H1 (cell line): ENCODE results near the gene AKAP12. TPM values are rescaled to one million over a fixed set of nuclear protein-coding genes. Genes with fewer than 3 reads are reported as not detected.

Experiments
- CTCF ChIA-PET: fragments of 300-600 bp; sonication (Branson Sonifier 250); formaldehyde crosslinking; loops from one replicate; lab custom pipeline; 2021; ENCODE audit not compliant: partially characterized antibody; lab: Charles Lee
- POLR2A ChIA-PET: fragments of 300-600 bp; sonication (Branson Sonifier 250); formaldehyde crosslinking; loops from one replicate; lab custom pipeline; 2021; ENCODE audit warnings: inconsistent platforms; ENCODE audit not compliant: partially characterized antibody; lab: Charles Lee
- DNase-seq, 2 experiments: peaks; one replicate each; pipeline versions ENCODE4 v3.0.0 to v3.0.0-alpha.2; 2010 to 2022; ENCODE audit warnings: low spot score in 2 of 2, low read depth in 1 of 2, mixed read lengths in 1 of 2
- FAIRE-seq: peaks from 2 replicates; lab custom pipeline; 2011; peaks lifted over from hg19 to GRCh38; lab: Jason Lieb, UNC
- H2AFZ ChIP-seq: 2 replicates; pipeline ENCODE4 v1.8.1; 2012; ENCODE audit warnings: low read length, inconsistent platforms
- H2AK5ac ChIP-seq: 2 replicates; pipeline ENCODE4 v1.6.1; 2013; ENCODE audit warnings: low read depth, low read length
- H2BK120ac ChIP-seq: replicated peaks from 2 replicates; pipeline ENCODE3; 2013; ENCODE audit warnings: low read depth, low read length, inconsistent platforms
- H2BK12ac ChIP-seq: 2 replicates; pipeline ENCODE4 v1.6.1; 2013; ENCODE audit warnings: low read depth, low read length
- H2BK15ac ChIP-seq: 2 replicates; pipeline ENCODE4 v1.6.1; 2013; ENCODE audit warnings: low read length
- H2BK20ac ChIP-seq: 2 replicates; pipeline ENCODE4 v1.6.1; 2013; ENCODE audit warnings: low read length
- H2BK5ac ChIP-seq: 2 replicates; pipeline ENCODE4 v1.6.1; 2013; ENCODE audit warnings: low read depth, low read length
- H3K14ac ChIP-seq: 2 replicates; pipeline ENCODE4 v1.6.1; 2013; ENCODE audit warnings: inconsistent platforms; ENCODE audit not compliant: insufficient read length
- H3K18ac ChIP-seq: 2 replicates; pipeline ENCODE4 v1.6.1; 2013; ENCODE audit warnings: low read length; ENCODE audit errors: extremely low read depth
- H3K23ac ChIP-seq: 2 replicates; pipeline ENCODE4 v1.6.1; 2013; ENCODE audit warnings: inconsistent platforms; ENCODE audit not compliant: insufficient read length
- H3K23me2 ChIP-seq: 2 replicates; pipeline ENCODE4 v1.6.1; 2013; ENCODE audit warnings: low read depth, low read length
- H3K27ac ChIP-seq: 2 replicates; pipeline ENCODE4 v1.6.1; 2011; ENCODE audit warnings: low read depth, low read length, inconsistent platforms
- H3K27me3 ChIP-seq, 4 experiments: replicated peaks in 1 of 4; 1 replicate in 1 of 4; 2 replicates in 3 of 4; pipeline versions ENCODE4 v1.6.1 to v1.8.1; 2011 to 2013; ENCODE audit warnings: low read length in 3 of 4, mild to moderate bottlenecking in 3 of 4, inconsistent platforms in 2 of 4, mixed read lengths in 2 of 4, moderate library complexity in 1 of 4; ENCODE audit not compliant: control insufficient read depth in 3 of 4, insufficient read depth in 3 of 4; ENCODE audit errors: extremely low read depth in 1 of 4
- H3K36me3 ChIP-seq, 4 experiments: 2 replicates each; pipeline versions ENCODE4 v1.6.1 to v1.8.1; 2011 to 2013; ENCODE audit warnings: mild to moderate bottlenecking in 4 of 4, low read length in 3 of 4, moderate library complexity in 2 of 4, control low read depth in 1 of 4, inconsistent platforms in 1 of 4; ENCODE audit not compliant: insufficient read depth in 4 of 4, control insufficient read depth in 2 of 4
- H3K4ac ChIP-seq: replicated peaks from 2 replicates; pipeline ENCODE3; 2013; ENCODE audit warnings: low read length, low read depth, mixed read lengths, inconsistent platforms; ENCODE audit not compliant: insufficient read length
- H3K4me1 ChIP-seq, 4 experiments: replicated peaks in 1 of 4; 1 replicate in 1 of 4; 2 replicates in 3 of 4; pipeline versions ENCODE4 v1.6.1 to v1.8.1; 2011 to 2013; ENCODE audit warnings: low read length in 3 of 4, inconsistent platforms in 2 of 4, mixed read lengths in 1 of 4; ENCODE audit not compliant: insufficient read depth in 4 of 4, control insufficient read depth in 3 of 4
- H3K4me2 ChIP-seq, 2 experiments: 2 replicates each; pipeline versions ENCODE4 v1.6.1 to v1.8.1; 2011 to 2013; ENCODE audit warnings: low read depth in 2 of 2, low read length in 2 of 2, control low read depth in 1 of 2, inconsistent platforms in 1 of 2, mild to moderate bottlenecking in 1 of 2; ENCODE audit not compliant: insufficient read depth in 1 of 2
- H3K4me3 ChIP-seq, 4 experiments: fragments of 200-600, 300-600 bp in 1 of 4; sonication (generic), shearing (Covaris generic), sonication (Bioruptor Twin) in 1 of 4; 2 replicates each; pipeline versions ENCODE4 v1.5.1 to v1.8.1; 2011 to 2016; ENCODE audit warnings: low read length in 4 of 4, low read depth in 3 of 4, control low read depth in 2 of 4, inconsistent platforms in 2 of 4, mild to moderate bottlenecking in 2 of 4, mixed read lengths in 1 of 4, moderate library complexity in 1 of 4; ENCODE audit not compliant: insufficient read depth in 2 of 4; ENCODE audit errors: extremely low read depth in 1 of 4
- H3K56ac ChIP-seq: replicated peaks from 2 replicates; pipeline ENCODE3; 2013; ENCODE audit warnings: low read depth, mild to moderate bottlenecking, mixed read lengths, low read length, inconsistent platforms; ENCODE audit not compliant: insufficient read length
- H3K79me1 ChIP-seq: 2 replicates; pipeline ENCODE4 v1.6.1; 2013; ENCODE audit warnings: low read depth, low read length, control low read depth
- H3K79me2 ChIP-seq, 2 experiments: 2 replicates each; pipeline versions ENCODE4 v1.6.1 to v1.8.1; 2012 to 2013; ENCODE audit warnings: low read length in 2 of 2, mild to moderate bottlenecking in 2 of 2, inconsistent platforms in 1 of 2; ENCODE audit not compliant: insufficient read depth in 2 of 2, control insufficient read depth in 1 of 2
- H3K9ac ChIP-seq, 4 experiments: replicated peaks in 1 of 4; 1 replicate in 1 of 4; 2 replicates in 3 of 4; pipeline versions ENCODE4 v1.6.1 to v1.8.1; 2011 to 2013; ENCODE audit warnings: low read depth in 3 of 4, low read length in 3 of 4, control low read depth in 2 of 4, mild to moderate bottlenecking in 2 of 4, moderate library complexity in 2 of 4, inconsistent platforms in 1 of 4; ENCODE audit errors: extremely low read depth in 1 of 4
- H3K9me3 ChIP-seq, 2 experiments: 2 replicates each; pipeline versions ENCODE4 v1.6.1 to v1.8.1; 2012 to 2013; ENCODE audit warnings: mild to moderate bottlenecking in 2 of 2, moderate library complexity in 2 of 2, control low read depth in 1 of 2, inconsistent platforms in 1 of 2, low read depth in 1 of 2, low read length in 1 of 2, mixed read lengths in 1 of 2; ENCODE audit not compliant: insufficient read depth in 2 of 2
- H4K20me1 ChIP-seq, 2 experiments: replicated peaks in 1 of 2; 2 replicates each; pipeline versions ENCODE3 to v1.8.1; 2011 to 2013; ENCODE audit warnings: inconsistent platforms in 2 of 2, low read length in 2 of 2, mild to moderate bottlenecking in 1 of 2; ENCODE audit not compliant: insufficient read depth in 2 of 2, control insufficient read depth in 1 of 2
- H4K5ac ChIP-seq: 2 replicates; pipeline ENCODE4 v1.6.1; 2013; ENCODE audit warnings: low read length, low read depth, mixed read lengths, inconsistent platforms; ENCODE audit not compliant: insufficient read length
- H4K8ac ChIP-seq: 2 replicates; pipeline ENCODE4 v1.8.0; 2013; ENCODE audit warnings: mild to moderate bottlenecking, moderate library complexity, low read length, inconsistent platforms; ENCODE audit not compliant: insufficient read depth; ENCODE audit errors: extremely low read depth
- H4K91ac ChIP-seq: replicated peaks from 2 replicates; pipeline ENCODE3; 2013; ENCODE audit warnings: low read length, mixed read lengths, inconsistent platforms; ENCODE audit not compliant: insufficient read length
- KDM1A ChIP-seq: fragments of 200-600, 300-600 bp; sonication (generic); IDR thresholded peaks from 2 replicates; pipeline ENCODE4 v1.7.1; 2016; ENCODE audit warnings: mild to moderate bottlenecking, low read length, borderline replicate concordance
- NANOG ChIP-seq: IDR thresholded peaks from 2 replicates; pipeline ENCODE4 v1.6.1; 2011; ENCODE audit warnings: low read length, low read depth, mild to moderate bottlenecking, inconsistent platforms; ENCODE audit not compliant: insufficient read depth, poor library complexity, severe bottlenecking
- polyA plus RNA-seq, 7 experiments: library from polyadenylated mRNA; depleted of rRNA in 3 of 7; stranded (reverse) in 5 of 7; unstranded in 2 of 7; fragments of >200 nt in 5 of 7; fragments of 200-250 nt in 2 of 7; gene quantifications; 1 replicate in 5 of 7; 2 replicates in 1 of 7; 4 replicates in 1 of 7; pipeline versions ENCODE4 v1.2.1 to v1.2.3, GENCODE V29; 2011 to 2013; ENCODE audit warnings: missing spikeins in 2 of 7, mixed read lengths in 2 of 7
- total RNA-seq: library from RNA; stranded (reverse); fragmentation: NEBNext Ultra II Directional; extraction: Animal tissue kit (Norgen Biotek cat#: 25700); gene quantifications from 2 replicates; pipeline ENCODE4 v1.2.1, GENCODE V29; 2021

AKAP12 gene
- total and polyA plus RNA-seq, 2 of the 8 experiments (the other 6 are each of a cell fraction or from before 2014, with no cell fraction given), result 14.6 to 79.2 TPM

DNA sequence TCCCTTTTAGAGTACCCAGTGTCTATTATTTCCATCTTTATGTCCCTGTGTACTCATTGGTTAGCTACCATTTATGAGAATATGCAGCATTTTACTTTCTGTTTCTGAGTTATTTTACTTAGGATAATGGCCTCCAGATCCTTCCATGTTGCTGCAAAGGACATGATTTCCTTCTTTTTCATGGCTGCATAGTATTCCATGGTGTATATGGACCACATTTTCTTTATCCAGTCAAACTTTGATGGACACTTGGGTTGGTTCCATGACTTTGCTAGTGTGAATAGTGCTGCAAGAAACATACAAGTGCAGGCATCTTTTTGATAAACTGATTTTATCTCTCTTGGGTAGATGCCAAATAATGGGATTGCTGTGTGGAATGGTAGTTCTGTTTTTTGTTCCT is 96.2 kb downstream of the AKAP12 start:
- Histone ChIP-seq H3K79me1 (no peaks in the 10 kb centered on the region; the same call in 1 of the 2 replicates), H3K36me3 (no peaks in the 10 kb centered on the region), H4K5ac (no peak overlapping the region), H3K4me1 (0 out of 7 replicates have a peak, but pooled peaks cover 0 to 2% (median 0%) of the 10 kb centered on the region in 4 experiments), H2BK15ac (no peak overlapping the region), H2BK20ac (no peak overlapping the region)
- TF ChIP-seq NANOG (no peak), KDM1A (peak; percentile 70)
- TF ChIP-seq, all 59 proteins: peak for 1
- ChIA-PET POLR2A (interaction anchor here (1.6 kb wide), 1 partner anchor 16 kb away, joined by 4 read pairs; no protein-coding TSS in a partner anchor), CTCF (interaction anchor here (0.7 to 4.8 kb wide), 15 partner anchors 8 to 470 kb away, joined by 3 to 45 read pairs (median 3); no protein-coding TSS in a partner anchor)
- no peak overlapping the region for H3K4me3 ChIP-seq
- H2BK120ac ChIP-seq, result no peak overlapping the region
- no peak overlapping the region for H4K91ac ChIP-seq
- H4K8ac ChIP-seq, result no peak overlapping the region
- peaks cover 0 to 3% of the 10 kb centered on the region in 2 experiments; a peak in 2 of 4 replicates for H3K79me2 ChIP-seq
- DNase-seq, result no peak
- no peak overlapping the region for H3K9ac ChIP-seq
- H3K18ac ChIP-seq, result no peak overlapping the region
- no peak overlapping the region for H3K4ac ChIP-seq
- H3K27ac ChIP-seq, result no peak overlapping the region
- no peak overlapping the region for H3K23ac ChIP-seq
- no peak overlapping the region for H3K4me2 ChIP-seq
- FAIRE-seq, result no peak
- no peaks in the 10 kb centered on the region for H3K27me3 ChIP-seq
- no peak overlapping the region for H2BK5ac ChIP-seq
- no peak overlapping the region for H2BK12ac ChIP-seq
- 0 out of 2 replicates have a peak, but pooled peaks cover 2% of the 10 kb centered on the region for H3K23me2 ChIP-seq
- H2AFZ ChIP-seq, result no peak overlapping the region
- no peak overlapping the region for H2AK5ac ChIP-seq
- H3K56ac ChIP-seq, result no peak overlapping the region
- no peaks in the 10 kb centered on the region for H4K20me1 ChIP-seq
- no peaks in the 10 kb centered on the region for H3K9me3 ChIP-seq
- H3K14ac ChIP-seq, result no peak overlapping the region
